SK-N-SH (cell line): ENCODE results near the gene SMIM7. TPM values are rescaled to one million over a fixed set of nuclear protein-coding genes. Genes with fewer than 3 reads are reported as not detected.

Experiments
- CTCF ChIA-PET: fragments of 300-600, 350-600 bp; formaldehyde crosslinking; extraction: SDS; loops from one replicate; lab custom pipeline; 2021; lab: Yijun Ruan, JAX
- POLR2A ChIA-PET: fragments of 350-600 bp; sonication (Branson Sonifier 250); formaldehyde crosslinking; extraction: SDS; loops from one replicate; lab custom pipeline; 2020; ENCODE audit warnings: antibody characterized with exemption, inconsistent platforms; lab: Yijun Ruan, JAX
- DNase-seq: peaks from one replicate; pipeline ENCODE4 v3.0.0; 2012
- H2AFZ ChIP-seq: fragments of 200-600 bp; sonication (generic); 2 replicates; pipeline ENCODE4 v1.8.1; 2016; ENCODE audit warnings: antibody characterized with exemption, mild to moderate bottlenecking, low read depth
- H3F3A ChIP-seq: fragments of 200-600 bp; sonication (generic); replicated peaks from 2 replicates; pipeline ENCODE3; 2016; ENCODE audit warnings: antibody characterized with exemption, mild to moderate bottlenecking; ENCODE audit not compliant: insufficient read depth
- H3K27ac ChIP-seq, 2 experiments: fragments of 200-500 bp in 1 of 2; fragments of 200-600 bp in 1 of 2; sonication (Bioruptor generic) in 1 of 2; sonication (generic), shearing (Covaris generic) in 1 of 2; 2 replicates each; pipeline versions ENCODE4 v1.5.1 to v1.6.1; 2014 to 2016; ENCODE audit warnings: low read depth in 2 of 2, inconsistent platforms in 1 of 2, low read length in 1 of 2, mild to moderate bottlenecking in 1 of 2, mixed read lengths in 1 of 2
- H3K27me3 ChIP-seq: fragments of 200-600 bp; sonication (generic), shearing (Covaris generic); 2 replicates; pipeline ENCODE4 v1.6.1; 2016; ENCODE audit warnings: mixed run types; ENCODE audit not compliant: insufficient read depth
- H3K36me3 ChIP-seq, 2 experiments: fragments of 200-500 bp in 1 of 2; fragments of 200-600 bp in 1 of 2; sonication (Bioruptor generic) in 1 of 2; sonication (generic) in 1 of 2; replicated peaks in 1 of 2; 2 replicates each; pipeline versions ENCODE3 to v1.5.1; 2014 to 2016; ENCODE audit warnings: low read length in 1 of 2, mild to moderate bottlenecking in 1 of 2; ENCODE audit not compliant: insufficient read depth in 2 of 2, control insufficient read depth in 1 of 2
- H3K4me1 ChIP-seq, 2 experiments: fragments of 200-500 bp in 1 of 2; fragments of 200-600 bp in 1 of 2; sonication (Bioruptor generic) in 1 of 2; sonication (generic), shearing (Covaris generic) in 1 of 2; 2 replicates each; pipeline versions ENCODE4 v1.5.1 to v1.6.1; 2014 to 2016; ENCODE audit warnings: low read depth in 1 of 2, low read length in 1 of 2, mixed run types in 1 of 2; ENCODE audit not compliant: insufficient read depth in 2 of 2, control insufficient read depth in 1 of 2
- H3K4me2 ChIP-seq: fragments of 200-600 bp; sonication (generic), shearing (Covaris generic); 2 replicates; pipeline ENCODE4 v1.6.1; 2017; ENCODE audit warnings: mixed run types
- H3K4me3 ChIP-seq, 2 experiments: fragments of 200-500 bp in 1 of 2; fragments of 200-600 bp in 1 of 2; sonication (Bioruptor generic) in 1 of 2; sonication (generic), shearing (Covaris generic) in 1 of 2; 2 replicates each; pipeline versions ENCODE4 v1.5.1 to v1.8.1; 2014 to 2016; ENCODE audit warnings: low read depth in 2 of 2, inconsistent platforms in 1 of 2, low read length in 1 of 2, mild to moderate bottlenecking in 1 of 2, mixed read lengths in 1 of 2, moderate library complexity in 1 of 2
- H3K79me2 ChIP-seq: fragments of 200-600 bp; sonication (generic); 2 replicates; pipeline ENCODE4 v1.8.1; 2017; ENCODE audit warnings: mild to moderate bottlenecking; ENCODE audit not compliant: insufficient read depth
- H3K9ac ChIP-seq: fragments of 200-600 bp; sonication (generic); 2 replicates; pipeline ENCODE4 v1.6.1; 2017; ENCODE audit warnings: mixed run types
- H3K9me2 ChIP-seq: fragments of 200-600 bp; sonication (generic); 2 replicates; pipeline ENCODE4 v1.6.1; 2017; ENCODE audit warnings: mixed run types
- H3K9me3 ChIP-seq: fragments of 200-600 bp; sonication (generic); 2 replicates; pipeline ENCODE4 v1.6.1; 2017; ENCODE audit warnings: mixed run types, mild to moderate bottlenecking, moderate library complexity
- H4K20me1 ChIP-seq: fragments of 200-600 bp; sonication (generic); 2 replicates; pipeline ENCODE4 v1.6.1; 2017; ENCODE audit warnings: mild to moderate bottlenecking, mixed run types; ENCODE audit not compliant: insufficient read depth
- CHD2 ChIP-seq: fragments of 150-350 bp; IDR thresholded peaks from 2 replicates; pipeline ENCODE4 v1.6.1; 2018; ENCODE audit warnings: low read length; ENCODE audit not compliant: partially characterized antibody
- CTCF ChIP-seq: fragments of 200-600 bp; sonication (generic); IDR thresholded peaks from 2 replicates; pipeline ENCODE4 v1.6.1; 2017; ENCODE audit warnings: antibody characterized with exemption, mild to moderate bottlenecking, moderate library complexity
- EZH2phosphoT487 ChIP-seq: fragments of 200-600 bp; sonication (generic); IDR thresholded peaks from 2 replicates; pipeline ENCODE4 v1.6.1; 2017; ENCODE audit warnings: low read depth, mixed run types, mild to moderate bottlenecking, antibody characterized with exemption, moderate library complexity, borderline replicate concordance
- FOXJ3 ChIP-seq: sonication (generic); formaldehyde crosslinking; IDR thresholded peaks from 2 replicates; pipeline ENCODE4 v1.5.1; 2020; ENCODE audit warnings: mild to moderate bottlenecking, missing genetic modification reagents
- FOXM1 ChIP-seq: IDR thresholded peaks from 2 replicates; pipeline ENCODE4 v1.4.0; 2012; ENCODE audit warnings: low read depth, mild to moderate bottlenecking
- GATA2 ChIP-seq: sonication (generic); formaldehyde crosslinking; IDR thresholded peaks from 2 replicates; pipeline ENCODE4 v1.5.0; 2020; ENCODE audit warnings: mild to moderate bottlenecking, missing genetic modification reagents
- JUND ChIP-seq: IDR thresholded peaks from 2 replicates; pipeline ENCODE4 v1.4.0; 2012
- NFIC ChIP-seq: IDR thresholded peaks from 2 replicates; pipeline ENCODE4 v1.4.0; 2012; ENCODE audit warnings: borderline replicate concordance
- PBX3 ChIP-seq: IDR thresholded peaks from 2 replicates; pipeline ENCODE4; 2012
- RCOR1 ChIP-seq: fragments of 150-350 bp; IDR thresholded peaks from 2 replicates; pipeline ENCODE4 v1.6.1; 2017; ENCODE audit warnings: antibody characterized with exemption, low read length
- RFX5 ChIP-seq: IDR thresholded peaks from 2 replicates; pipeline ENCODE4 v1.6.1; 2012; ENCODE audit warnings: mild to moderate bottlenecking, improper control_type of control experiment, low read length
- SMC3 ChIP-seq: IDR thresholded peaks from 2 replicates; pipeline ENCODE4 v1.6.1; 2012; ENCODE audit warnings: low read depth, low read length, improper control_type of control experiment
- USF2 ChIP-seq: fragments of 150-350 bp; IDR thresholded peaks from 2 replicates; pipeline ENCODE4 v1.6.1; 2017; ENCODE audit warnings: antibody characterized with exemption, low read length, low read depth, borderline replicate concordance
- YY1 ChIP-seq: IDR thresholded peaks from 2 replicates; pipeline ENCODE4 v1.4.0; 2012; ENCODE audit warnings: low read depth, mild to moderate bottlenecking
- WGBS: methylation state at CpG from one replicate; pipeline ENCODE4 v1.1.6; 2017; ENCODE audit warnings: low lambda C conversion rate; 5-methylcytosine and 5-hydroxymethylcytosine counted together
- polyA plus RNA-seq, 3 experiments: library from polyadenylated mRNA; depleted of rRNA; stranded (reverse); fragments of >200 nt; gene quantifications; 2 replicates each; pipeline ENCODE4 v1.2.3, GENCODE V29; 2012
- TF ChIP-seq, protein P1 (sequence below): IDR thresholded peaks from 2 replicates; pipeline ENCODE4 v1.6.1; 2012; ENCODE audit warnings: mild to moderate bottlenecking, low read depth, low read length, moderate library complexity

SMIM7 gene
- polyA plus RNA-seq, 1 of the 3 experiments (the other 2 are of a cell fraction), result 74.2 TPM

DNA sequence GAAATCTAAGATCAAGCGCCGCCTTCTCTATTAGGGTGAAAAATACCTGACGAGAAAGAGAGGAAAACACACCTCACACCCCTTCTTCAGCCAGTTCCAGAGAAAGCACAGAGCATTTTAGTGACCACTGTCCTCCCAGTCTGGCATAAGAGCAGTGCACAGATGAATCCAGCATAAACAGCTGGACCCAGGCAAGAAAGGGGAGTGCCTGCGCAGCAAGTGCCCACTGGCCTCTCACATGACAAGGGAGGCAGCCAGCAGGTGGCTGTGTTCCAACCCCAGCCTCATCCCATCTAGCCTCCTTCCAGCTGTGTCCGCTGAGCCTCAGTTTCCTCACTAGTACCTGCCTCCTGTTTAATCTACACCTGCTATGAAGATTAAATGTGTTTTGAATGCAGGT is 39.9 kb downstream of the SMIM7 start:
- no peak for TF ChIP-seq PBX3
- TF ChIP-seq CHD2, result no peak
- no peak for TF ChIP-seq JUND
- no peak for TF ChIP-seq FOXJ3 (CRISPR knock-in tag)
- TF ChIP-seq, protein P1, sequence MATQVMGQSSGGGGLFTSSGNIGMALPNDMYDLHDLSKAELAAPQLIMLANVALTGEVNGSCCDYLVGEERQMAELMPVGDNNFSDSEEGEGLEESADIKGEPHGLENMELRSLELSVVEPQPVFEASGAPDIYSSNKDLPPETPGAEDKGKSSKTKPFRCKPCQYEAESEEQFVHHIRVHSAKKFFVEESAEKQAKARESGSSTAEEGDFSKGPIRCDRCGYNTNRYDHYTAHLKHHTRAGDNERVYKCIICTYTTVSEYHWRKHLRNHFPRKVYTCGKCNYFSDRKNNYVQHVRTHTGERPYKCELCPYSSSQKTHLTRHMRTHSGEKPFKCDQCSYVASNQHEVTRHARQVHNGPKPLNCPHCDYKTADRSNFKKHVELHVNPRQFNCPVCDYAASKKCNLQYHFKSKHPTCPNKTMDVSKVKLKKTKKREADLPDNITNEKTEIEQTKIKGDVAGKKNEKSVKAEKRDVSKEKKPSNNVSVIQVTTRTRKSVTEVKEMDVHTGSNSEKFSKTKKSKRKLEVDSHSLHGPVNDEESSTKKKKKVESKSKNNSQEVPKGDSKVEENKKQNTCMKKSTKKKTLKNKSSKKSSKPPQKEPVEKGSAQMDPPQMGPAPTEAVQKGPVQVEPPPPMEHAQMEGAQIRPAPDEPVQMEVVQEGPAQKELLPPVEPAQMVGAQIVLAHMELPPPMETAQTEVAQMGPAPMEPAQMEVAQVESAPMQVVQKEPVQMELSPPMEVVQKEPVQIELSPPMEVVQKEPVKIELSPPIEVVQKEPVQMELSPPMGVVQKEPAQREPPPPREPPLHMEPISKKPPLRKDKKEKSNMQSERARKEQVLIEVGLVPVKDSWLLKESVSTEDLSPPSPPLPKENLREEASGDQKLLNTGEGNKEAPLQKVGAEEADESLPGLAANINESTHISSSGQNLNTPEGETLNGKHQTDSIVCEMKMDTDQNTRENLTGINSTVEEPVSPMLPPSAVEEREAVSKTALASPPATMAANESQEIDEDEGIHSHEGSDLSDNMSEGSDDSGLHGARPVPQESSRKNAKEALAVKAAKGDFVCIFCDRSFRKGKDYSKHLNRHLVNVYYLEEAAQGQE, result no peak
- no peak for TF ChIP-seq FOXM1
- TF ChIP-seq EZH2phosphoT487, result no peak
- peaks cover 100% of the 10 kb centered on the region for H3K79me2 ChIP-seq
- no peak overlapping the region; a peak in 1 of 4 replicates for H3K27ac ChIP-seq
- DNase-seq, result no peak
- no peaks in the 10 kb centered on the region for H3F3A ChIP-seq
- ChIA-PET CTCF (no interaction called here), POLR2A (no interaction called here)
- H3K4me3 ChIP-seq, result no peak overlapping the region
- no peaks in the 10 kb centered on the region for H3K27me3 ChIP-seq
- no peaks in the 10 kb centered on the region for H3K9me2 ChIP-seq
- WGBS, result 91% methylated on average over 4 of the region's 5 CpGs
- H4K20me1 ChIP-seq, result peaks cover 100% of the 10 kb centered on the region
- H3K4me1 ChIP-seq, result peaks cover 0 to 24% of the 10 kb centered on the region in 2 experiments; a peak in 1 of 4 replicates
- H2AFZ ChIP-seq, result no peak overlapping the region
- H3K4me2 ChIP-seq, result no peak overlapping the region
- H3K9ac ChIP-seq, result no peak overlapping the region
- no peaks in the 10 kb centered on the region for H3K9me3 ChIP-seq
- peaks cover 0 to 26% of the 10 kb centered on the region in 2 experiments for H3K36me3 ChIP-seq

DNA sequence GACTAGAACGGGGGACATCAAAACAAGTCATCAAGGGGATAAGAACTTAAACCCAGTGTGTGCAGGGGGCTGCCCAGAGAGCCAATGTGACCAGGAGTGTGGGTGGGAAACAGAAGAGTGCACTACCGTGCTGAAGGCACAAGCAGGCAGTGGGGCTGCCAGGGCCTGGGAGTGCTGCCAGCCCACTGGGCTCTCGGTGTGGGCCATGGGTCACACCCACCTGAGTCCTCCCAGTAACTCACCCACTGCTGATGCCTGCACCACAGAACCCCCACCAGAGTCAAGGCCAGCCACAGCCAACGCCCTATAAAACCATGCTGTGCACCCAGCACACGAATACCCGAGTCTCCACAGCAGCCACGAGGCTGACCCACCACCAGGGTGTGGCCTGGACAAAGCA is 40.5 kb downstream of the SMIM7 start:
- no peaks in the 10 kb centered on the region for H3K9me2 ChIP-seq
- H3K79me2 ChIP-seq, result peaks cover 100% of the 10 kb centered on the region
- no peak overlapping the region for H3K4me2 ChIP-seq
- H4K20me1 ChIP-seq, result peaks cover 100% of the 10 kb centered on the region
- no peak overlapping the region; a peak in 1 of 4 replicates for H3K27ac ChIP-seq
- WGBS, result 70% methylated on average over 6 of the region's 7 CpGs
- H3K9me3 ChIP-seq, result no peaks in the 10 kb centered on the region
- H3K27me3 ChIP-seq, result no peaks in the 10 kb centered on the region
- no peaks in the 10 kb centered on the region for H3F3A ChIP-seq
- H3K36me3 ChIP-seq, result peaks cover 0 to 20% of the 10 kb centered on the region in 2 experiments
- POLR2A ChIA-PET, result no interaction called here
- TF ChIP-seq RFX5, result no peak
- no peak for TF ChIP-seq YY1
- TF ChIP-seq GATA2, result no peak
- no peak for TF ChIP-seq JUND
- TF ChIP-seq SMC3, result no peak
- no peak for TF ChIP-seq NFIC
- TF ChIP-seq RCOR1, result no peak
- no peak for TF ChIP-seq CTCF
- no peak for TF ChIP-seq USF2
- TF ChIP-seq, protein P1, result no peak
- TF ChIP-seq, all 33 proteins: peak for 0
- no peak overlapping the region for H3K9ac ChIP-seq
- no peak overlapping the region for H2AFZ ChIP-seq
- no peak overlapping the region for H3K4me3 ChIP-seq
- CTCF ChIA-PET, result interaction anchor here (1.3 kb wide), 1 partner anchor 12 kb away, joined by 3 read pairs; no protein-coding TSS in a partner anchor
- no peak for DNase-seq
- peaks cover 0 to 24% of the 10 kb centered on the region in 2 experiments; a peak in 1 of 4 replicates for H3K4me1 ChIP-seq
